Measurements from ENCODE around the gene C6orf141. TPM values are rescaled to one million over a fixed set of nuclear protein-coding genes. Genes with fewer than 3 reads are reported as not detected.
"Not testable (repeated sequence)": the region's sequence is repeated elsewhere in the genome, so short reads cannot be mapped to it uniquely, and the experiment has no call there.

Gene C6orf141
- total RNA-seq, 1 donor = 5.7 TPM

- no peak for DNase-seq (ENCODE audit: low read depth)
- H3K4me3 ChIP-seq (ENCODE audit: low read depth, low read length) = no peak overlapping the region
- TF ChIP-seq CTCF (IDR thresholded peaks at IDR 0.05; ENCODE audit: insufficient read depth, low read length) = no peak
Measured at GRCh38 chr6:49564552-49564951, 14.1 kb downstream of the C6orf141 start.

GRCh38 chr6:49565261-49565660 lies 14.8 kb downstream of the C6orf141 start:
- no peak overlapping the region for H3K4me3 ChIP-seq (ENCODE audit: low read depth, low read length)
- no peak for TF ChIP-seq CTCF (IDR thresholded peaks at IDR 0.05; ENCODE audit: insufficient read depth, low read length)
- no peak for DNase-seq (ENCODE audit: low read depth)

GRCh38 chr6:49565855-49566254 lies 15.4 kb downstream of the C6orf141 start:
- no peak overlapping the region for H3K4me3 ChIP-seq (ENCODE audit: low read depth, low read length)
- DNase-seq (ENCODE audit: low read depth) = no peak
- no peak for TF ChIP-seq CTCF (IDR thresholded peaks at IDR 0.05; ENCODE audit: insufficient read depth, low read length)

GRCh38 chr6:49570474-49571079 lies 20.1 kb downstream of the C6orf141 start:
- TF ChIP-seq CTCF (IDR thresholded peaks at IDR 0.05; ENCODE audit: insufficient read depth, low read length) = peak; percentile 16
- H3K4me3 ChIP-seq (ENCODE audit: low read depth, low read length) = no peak overlapping the region
- peak; percentile 48 for DNase-seq (ENCODE audit: low read depth)

- H3K4me3 ChIP-seq (ENCODE audit: low read depth, low read length) = no peak overlapping the region
- TF ChIP-seq CTCF (IDR thresholded peaks at IDR 0.05; ENCODE audit: insufficient read depth, low read length) = no peak
- DNase-seq (ENCODE audit: low read depth) = no peak
Measured at GRCh38 chr6:49576618-49577017, 26.1 kb downstream of the C6orf141 start.

GRCh38 chr6:49579649-49580048 lies 29.2 kb downstream of the C6orf141 start:
- no peak for TF ChIP-seq CTCF (IDR thresholded peaks at IDR 0.05; ENCODE audit: insufficient read depth, low read length)
- no peak overlapping the region for H3K4me3 ChIP-seq (ENCODE audit: low read depth, low read length)
- no peak for DNase-seq (ENCODE audit: low read depth)

- DNase-seq (ENCODE audit: low read depth) = no peak
- H3K4me3 ChIP-seq (ENCODE audit: low read depth, low read length) = no peak overlapping the region
- TF ChIP-seq CTCF (IDR thresholded peaks at IDR 0.05; ENCODE audit: insufficient read depth, low read length) = no peak
Measured at GRCh38 chr6:49582529-49582928, 32.1 kb downstream of the C6orf141 start.

GRCh38 chr6:49587262-49587661 lies 36.8 kb downstream of the C6orf141 start:
- not testable (repeated sequence) for H3K4me3 ChIP-seq (ENCODE audit: low read depth, low read length); DNase-seq (ENCODE audit: low read depth)

Measured in fibroblast of the aortic adventitia (primary cell).